Measurements from ENCODE around the gene AQP12B.

Gene AQP12B

GRCh38 chr2:240644859-240645301 is 37.8 kb downstream of the AQP12B start:
- DNase-seq (ENCODE audit: low read depth) = no peak
- TF ChIP-seq CTCF (IDR thresholded peaks at IDR 0.05; ENCODE audit: low read depth, low read length, missing control alignments) = no peak
- H3K4me3 ChIP-seq (ENCODE audit: low read depth, low read length) = no peak overlapping the region

GRCh38 chr2:240644171-240644651 is 38.5 kb downstream of the AQP12B start:
- H3K4me3 ChIP-seq (ENCODE audit: low read depth, low read length) = no peak overlapping the region
- TF ChIP-seq CTCF (IDR thresholded peaks at IDR 0.05; ENCODE audit: low read depth, low read length, missing control alignments) = no peak
- DNase-seq (ENCODE audit: low read depth) = no peak

DNA sequence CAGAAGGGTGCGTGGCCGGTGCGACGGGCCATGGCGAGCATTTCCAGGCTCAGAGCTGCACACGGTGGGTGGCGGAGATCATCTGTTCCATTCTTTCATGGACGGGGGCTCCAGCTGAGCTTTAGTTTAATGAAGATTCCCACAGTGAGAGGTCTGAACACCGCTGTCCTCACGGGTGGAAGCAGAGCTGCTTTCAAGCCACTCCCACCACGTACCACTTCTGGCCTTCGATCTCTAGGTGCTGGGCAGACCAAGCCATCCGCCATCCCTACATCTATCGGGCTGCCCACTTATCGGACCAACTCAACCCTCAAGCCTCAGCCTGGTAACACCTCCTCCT is 38.9 kb downstream of the AQP12B start:
- TF ChIP-seq CTCF (IDR thresholded peaks at IDR 0.05; ENCODE audit: low read depth, low read length, missing control alignments) = no peak
- no peak overlapping the region for H3K4me3 ChIP-seq (ENCODE audit: low read depth, low read length)
- no peak for DNase-seq (ENCODE audit: low read depth)

DNA sequence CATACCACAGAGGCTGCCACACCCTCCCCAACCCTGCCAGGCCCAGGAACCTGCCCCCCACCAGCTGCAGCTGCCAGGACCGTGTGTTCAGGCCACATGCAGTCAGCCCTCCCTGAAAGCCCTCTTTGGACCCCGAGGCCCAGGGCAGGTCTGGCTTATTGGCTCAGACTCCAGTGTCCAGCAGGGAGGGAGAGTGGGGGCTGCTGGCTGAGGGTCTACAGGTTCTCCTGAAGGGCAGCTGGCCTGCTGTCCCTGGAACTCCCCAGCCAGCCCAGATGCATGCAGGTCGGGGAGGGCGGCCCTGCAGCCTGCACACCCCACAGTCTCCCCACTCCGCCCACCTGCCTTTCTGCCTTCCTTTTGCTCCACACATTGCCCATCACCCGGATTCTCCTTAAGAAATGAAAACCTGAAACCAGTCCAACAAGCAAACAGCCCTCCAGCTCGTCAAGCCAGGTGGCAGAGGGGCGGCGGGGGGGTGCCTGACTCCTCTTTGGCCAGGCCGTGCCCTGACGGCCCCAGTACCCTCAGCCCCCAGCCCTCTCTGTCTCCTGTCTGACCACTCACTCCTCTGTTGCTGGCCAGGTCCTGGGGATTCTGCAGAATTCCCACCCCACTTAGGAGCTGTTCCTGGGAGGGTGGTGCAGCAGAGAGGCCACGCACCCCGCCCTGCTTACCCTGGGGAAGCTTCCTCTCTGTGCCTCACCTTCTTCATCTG is 39.4 kb downstream of the AQP12B start:
- no peak for DNase-seq (ENCODE audit: low read depth)
- H3K4me3 ChIP-seq (ENCODE audit: low read depth, low read length) = no peak overlapping the region
- no peak for TF ChIP-seq CTCF (IDR thresholded peaks at IDR 0.05; ENCODE audit: low read depth, low read length, missing control alignments)

GRCh38 chr2:240642806-240643092 is 39.9 kb downstream of the AQP12B start:
- no peak for TF ChIP-seq CTCF (IDR thresholded peaks at IDR 0.05; ENCODE audit: low read depth, low read length, missing control alignments)
- no peak for DNase-seq (ENCODE audit: low read depth)
- H3K4me3 ChIP-seq (ENCODE audit: low read depth, low read length) = no peak overlapping the region

DNA sequence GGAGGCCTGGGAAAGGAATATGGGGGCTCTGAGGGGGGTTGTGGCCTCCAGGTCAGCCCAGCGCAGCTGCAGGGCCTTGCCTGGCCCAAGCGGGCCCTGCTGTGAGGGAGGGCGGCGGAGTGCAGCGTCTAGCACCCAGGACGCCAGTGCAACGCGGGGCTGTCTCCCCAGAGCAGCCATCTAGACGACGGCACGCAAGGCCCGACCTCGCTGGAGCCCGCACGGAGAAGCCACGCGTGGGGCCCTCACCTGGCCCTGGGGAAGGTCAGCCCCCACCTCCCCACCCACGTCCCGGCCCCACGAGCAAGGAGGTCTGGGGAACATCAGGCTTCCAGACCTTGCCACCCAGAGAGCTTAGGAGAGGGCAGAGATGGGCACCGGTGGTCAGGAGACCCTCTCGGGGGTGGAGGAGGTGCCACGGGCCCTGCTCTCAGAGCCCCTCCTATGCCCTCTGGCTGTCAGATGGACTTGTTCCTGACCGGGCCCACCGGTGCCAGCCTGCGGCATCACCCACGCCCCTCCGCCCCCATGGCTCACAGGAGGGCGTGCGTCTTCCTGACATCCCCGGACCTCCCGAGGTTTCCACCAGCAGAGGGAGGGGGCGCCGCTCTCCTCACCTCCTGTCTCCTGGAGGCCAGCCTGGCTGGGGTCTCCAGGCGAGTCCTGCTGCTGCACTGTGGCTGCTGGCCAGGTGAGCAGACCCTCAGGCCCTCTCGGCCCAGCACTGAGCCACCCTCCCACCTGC is 40.5 kb downstream of the AQP12B start:
- no peak for DNase-seq (ENCODE audit: low read depth)
- H3K4me3 ChIP-seq (ENCODE audit: low read depth, low read length) = no peak overlapping the region
- TF ChIP-seq CTCF (IDR thresholded peaks at IDR 0.05; ENCODE audit: low read depth, low read length, missing control alignments) = no peak

DNA sequence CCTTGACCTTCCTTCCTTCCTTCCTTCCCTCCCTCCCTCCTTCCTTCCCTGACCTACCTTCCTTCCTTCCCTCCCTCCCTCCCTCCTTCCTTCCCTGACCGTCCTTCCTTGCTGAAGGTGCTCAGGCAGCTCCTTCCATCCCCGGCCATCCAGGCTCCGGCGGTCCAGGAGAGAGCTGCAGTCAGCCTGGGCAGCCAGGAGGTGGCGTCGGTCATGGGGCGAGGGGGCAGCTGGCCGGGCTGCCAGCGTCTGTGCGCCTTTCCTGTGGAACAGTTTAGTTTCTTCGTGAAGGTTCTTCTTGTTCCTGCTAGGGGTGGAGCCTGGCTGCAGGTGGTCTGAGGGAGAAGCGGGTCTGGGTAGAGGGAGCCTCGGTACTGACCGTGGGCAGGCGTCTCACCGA is 41.7 kb downstream of the AQP12B start:
- no peak overlapping the region for H3K4me3 ChIP-seq (ENCODE audit: low read depth, low read length)
- DNase-seq (ENCODE audit: low read depth) = no peak
- no peak for TF ChIP-seq CTCF (IDR thresholded peaks at IDR 0.05; ENCODE audit: low read depth, low read length, missing control alignments)

Measured in GM12864 (cell line).